Stimulated activated CD4-positive, alpha-beta T cell treated with anti-CD3 and anti-CD28 coated beads, Interleukin-1b, Interleukin-23, amount 100 ng/mL, for 1 hour (primary cell): ENCODE measurements around the gene SCTR.

ENCODE experiments used
- DNase-seq, 2 donors: peaks; one replicate each; pipeline ENCODE4 v3.0.0-alpha.2; 2020; ENCODE audit warnings: low read depth in 2 of 2

SCTR gene

GRCh38 chr2:119448427-119449141, 75.7 kb downstream of the SCTR start:
- DNase-seq: no peak

GRCh38 chr2:119446037-119446436, 78.2 kb downstream of the SCTR start:
- no peak for DNase-seq

DNA sequence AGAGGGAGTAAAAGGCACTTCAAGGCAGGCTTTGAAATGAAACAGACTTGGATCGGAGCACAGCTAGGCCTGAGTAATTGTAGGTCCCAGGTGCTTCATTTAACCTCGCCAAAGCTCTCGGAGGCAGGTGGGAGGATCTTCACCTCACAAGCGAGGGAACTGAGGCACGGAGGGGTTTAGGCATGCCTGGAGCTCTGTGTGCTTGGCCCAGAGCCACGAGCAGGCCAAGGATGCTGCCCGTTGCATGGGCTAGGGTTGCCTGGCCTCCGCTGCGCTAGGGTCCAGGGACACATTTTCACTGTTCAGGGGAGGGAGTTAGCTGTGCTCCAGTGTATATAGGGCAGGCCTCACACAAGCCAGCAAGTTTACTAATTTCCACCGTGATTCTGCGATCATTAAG, 81.4 kb downstream of the SCTR start:
- no peak for DNase-seq

DNA sequence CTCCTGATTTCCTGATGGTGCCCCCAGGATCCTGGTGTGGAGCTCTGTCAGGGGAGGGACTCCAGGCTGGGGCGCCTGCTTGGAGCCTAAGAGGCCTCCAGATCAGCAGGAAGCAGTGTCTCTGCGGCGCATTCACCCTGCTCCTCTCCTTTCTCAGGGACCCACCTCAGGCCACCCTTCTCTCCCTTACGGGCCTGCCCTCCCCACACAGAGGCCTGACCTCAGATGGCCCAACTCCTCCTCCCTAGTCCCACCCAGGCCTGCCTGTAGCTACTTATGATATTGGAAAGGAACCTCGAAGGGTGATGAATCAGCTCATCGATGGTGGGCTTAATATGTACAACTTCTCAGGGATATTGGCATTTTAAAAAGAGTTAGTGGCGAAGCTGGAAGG, 82.1 kb downstream of the SCTR start:
- no peak for DNase-seq

GRCh38 chr2:119441376-119442225, 82.7 kb downstream of the SCTR start:
- DNase-seq: no peak

DNA sequence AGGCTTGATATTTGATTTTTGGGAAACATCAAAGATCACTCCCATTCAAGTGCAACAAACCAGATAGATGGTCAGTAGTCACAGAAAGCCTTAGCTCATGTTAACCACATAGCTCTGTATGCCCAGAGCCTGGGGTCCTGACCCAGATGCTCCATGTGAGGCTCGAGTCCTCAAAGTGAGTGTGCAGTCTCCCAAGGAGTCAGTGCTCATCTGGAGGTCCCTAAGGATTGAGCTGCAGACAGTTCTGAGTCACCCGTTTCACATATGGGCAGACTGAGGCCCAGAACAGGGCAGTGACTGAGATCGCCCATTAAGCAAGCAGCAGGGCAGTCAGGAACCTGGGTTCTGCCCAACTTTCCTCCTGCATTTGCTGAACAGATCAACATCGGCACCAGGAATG, 83.4 kb downstream of the SCTR start:
- no peak for DNase-seq

GRCh38 chr2:119440501-119440870, 83.8 kb downstream of the SCTR start:
- no peak for DNase-seq

DNA sequence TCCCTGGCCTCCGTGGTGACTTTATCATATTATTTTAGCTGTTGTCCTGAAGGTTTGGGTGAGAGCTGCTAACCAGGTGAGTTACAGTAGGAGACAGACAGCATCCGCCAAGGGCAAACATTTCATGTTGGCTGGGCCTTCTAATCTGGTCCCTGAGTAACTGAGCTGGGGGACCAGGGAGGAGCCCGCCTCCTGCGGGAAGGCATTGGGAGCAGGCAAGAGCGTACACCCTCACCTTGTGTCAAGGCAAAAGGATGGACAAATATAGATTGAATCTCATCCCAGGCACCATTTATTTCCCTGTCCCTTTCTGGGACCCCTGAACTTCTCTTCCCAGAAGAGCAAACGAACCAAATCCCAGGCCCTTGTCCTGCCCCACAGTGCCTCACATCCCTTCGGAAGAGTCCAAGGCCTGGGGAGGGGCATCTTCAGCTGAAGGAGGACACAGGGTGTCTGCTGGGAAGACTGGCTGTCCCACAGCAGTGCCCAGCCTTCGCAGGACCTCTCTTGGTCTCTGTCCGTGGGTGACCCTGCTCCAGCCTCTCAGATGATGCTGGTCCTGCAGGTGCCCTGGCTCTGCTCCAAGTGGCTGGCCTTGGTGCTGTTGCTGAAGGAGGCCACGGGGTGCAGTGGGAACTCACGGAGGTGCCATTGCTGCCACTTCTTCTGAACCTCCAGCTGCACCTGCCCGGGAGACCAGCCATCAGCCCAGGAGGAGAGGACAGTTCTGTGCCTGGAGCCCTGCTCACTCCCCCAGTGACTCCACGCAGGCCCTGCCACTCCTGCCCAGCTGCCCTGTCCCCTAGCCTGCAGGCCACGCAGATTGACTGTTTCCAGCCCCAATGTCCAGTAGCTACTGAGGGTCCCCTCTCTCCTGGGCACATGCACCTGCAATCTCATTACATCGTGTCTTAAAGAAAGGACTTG, 84.4 kb downstream of the SCTR start:
- DNase-seq: no peak

- DNase-seq: no peak
Measured at GRCh38 chr2:119438726-119439284, 85.5 kb downstream of the SCTR start.

DNA sequence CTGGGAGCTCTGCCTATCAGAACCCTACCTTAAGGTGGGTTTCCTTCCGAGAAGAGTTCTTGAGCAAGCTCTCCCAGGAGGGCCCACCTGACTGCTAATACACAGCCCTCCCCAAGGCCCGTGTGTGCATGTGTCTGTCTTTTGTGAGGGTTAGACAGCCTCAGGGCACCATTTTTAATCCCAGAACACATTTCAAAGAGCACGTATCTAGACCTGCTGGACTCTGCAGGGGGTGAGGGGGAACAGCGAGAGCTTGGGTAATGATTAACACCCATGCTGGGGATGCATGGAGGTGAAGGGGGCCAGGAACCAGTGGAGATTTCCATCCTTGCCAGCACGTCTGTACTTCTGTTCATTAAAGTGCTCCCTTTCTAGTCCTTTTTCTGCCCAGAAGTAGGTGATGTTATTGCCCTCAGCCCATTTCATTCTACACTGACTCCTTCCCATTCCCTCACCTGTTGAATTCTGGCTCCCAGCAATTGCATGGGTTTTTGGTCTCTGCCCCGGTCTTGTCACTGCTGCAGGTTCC, 86.1 kb downstream of the SCTR start:
- DNase-seq: no peak

DNA sequence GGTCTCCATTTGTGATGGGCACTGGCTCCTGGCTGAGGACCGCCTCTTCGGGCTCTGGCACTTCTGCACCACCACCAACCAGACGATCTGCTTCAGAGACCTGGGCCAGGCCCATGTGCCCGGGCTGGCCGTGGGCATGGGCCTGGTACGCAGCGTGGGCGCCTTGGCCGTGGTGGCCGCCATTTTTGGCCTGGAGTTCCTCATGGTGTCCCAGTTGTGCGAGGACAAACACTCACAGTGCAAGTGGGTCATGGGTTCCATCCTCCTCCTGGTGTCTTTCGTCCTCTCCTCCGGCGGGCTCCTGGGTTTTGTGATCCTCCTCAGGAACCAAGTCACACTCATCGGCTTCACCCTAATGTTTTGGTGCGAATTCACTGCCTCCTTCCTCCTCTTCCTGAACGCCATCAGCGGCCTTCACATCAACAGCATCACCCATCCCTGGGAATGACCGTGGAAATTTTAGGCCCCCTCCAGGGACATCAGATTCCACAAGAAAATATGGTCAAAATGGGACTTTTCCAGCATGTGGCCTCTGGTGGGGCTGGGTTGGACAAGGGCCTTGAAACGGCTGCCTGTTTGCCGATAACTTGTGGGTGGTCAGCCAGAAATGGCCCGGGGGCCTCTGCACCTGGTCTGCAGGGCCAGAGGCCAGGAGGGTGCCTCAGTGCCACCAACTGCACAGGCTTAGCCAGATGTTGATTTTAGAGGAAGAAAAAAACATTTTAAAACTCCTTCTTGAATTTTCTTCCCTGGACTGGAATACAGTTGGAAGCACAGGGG, 87.1 kb downstream of the SCTR start:
- no peak for DNase-seq

- no peak for DNase-seq
Measured at GRCh38 chr2:119435953-119436297, 88.4 kb downstream of the SCTR start.

DNA sequence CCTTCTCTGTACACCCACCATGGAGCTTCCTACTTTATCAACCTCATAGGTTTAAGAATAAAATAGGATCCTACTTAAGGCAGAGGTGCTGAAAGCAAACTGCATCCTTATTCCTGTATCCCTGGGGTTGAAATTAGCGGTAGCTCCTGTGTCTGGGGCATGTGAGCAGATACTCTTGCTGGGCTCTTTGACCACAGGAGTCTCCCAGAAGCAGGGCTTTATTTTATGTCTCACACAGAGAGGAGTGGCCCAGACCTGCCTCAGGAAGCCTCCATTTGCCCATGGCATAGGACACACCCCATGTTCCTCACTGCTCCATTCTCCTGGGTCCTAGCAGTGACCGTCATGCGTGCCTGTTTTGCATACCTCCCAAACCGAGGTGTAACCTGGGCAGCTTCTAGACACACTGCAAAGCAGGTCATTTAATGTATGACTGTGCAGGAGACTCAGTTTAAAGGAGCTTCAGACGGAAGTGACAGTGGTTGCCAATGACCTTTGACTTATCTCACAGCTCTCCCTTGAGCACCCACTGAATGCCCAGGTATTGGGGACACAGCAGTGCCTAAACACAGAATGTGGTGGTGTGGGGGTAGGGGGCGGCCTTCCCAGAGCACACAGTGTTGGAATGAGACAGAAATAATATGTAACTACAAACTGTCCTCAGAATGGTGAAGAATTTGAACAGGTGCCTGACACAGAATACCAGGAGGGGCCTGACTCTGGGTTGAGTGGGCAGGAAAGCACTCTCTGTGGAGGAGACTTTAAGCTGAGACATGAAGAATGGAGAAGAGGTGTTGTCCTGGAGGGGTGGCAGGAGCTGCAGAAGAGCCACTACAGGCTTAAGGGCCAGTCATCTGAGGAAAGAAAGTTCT, 89.0 kb downstream of the SCTR start:
- no peak for DNase-seq

GRCh38 chr2:119434664-119435063, 89.6 kb downstream of the SCTR start:
- no peak for DNase-seq

GRCh38 chr2:119433636-119434327, 90.5 kb downstream of the SCTR start:
- DNase-seq: no peak

DNA sequence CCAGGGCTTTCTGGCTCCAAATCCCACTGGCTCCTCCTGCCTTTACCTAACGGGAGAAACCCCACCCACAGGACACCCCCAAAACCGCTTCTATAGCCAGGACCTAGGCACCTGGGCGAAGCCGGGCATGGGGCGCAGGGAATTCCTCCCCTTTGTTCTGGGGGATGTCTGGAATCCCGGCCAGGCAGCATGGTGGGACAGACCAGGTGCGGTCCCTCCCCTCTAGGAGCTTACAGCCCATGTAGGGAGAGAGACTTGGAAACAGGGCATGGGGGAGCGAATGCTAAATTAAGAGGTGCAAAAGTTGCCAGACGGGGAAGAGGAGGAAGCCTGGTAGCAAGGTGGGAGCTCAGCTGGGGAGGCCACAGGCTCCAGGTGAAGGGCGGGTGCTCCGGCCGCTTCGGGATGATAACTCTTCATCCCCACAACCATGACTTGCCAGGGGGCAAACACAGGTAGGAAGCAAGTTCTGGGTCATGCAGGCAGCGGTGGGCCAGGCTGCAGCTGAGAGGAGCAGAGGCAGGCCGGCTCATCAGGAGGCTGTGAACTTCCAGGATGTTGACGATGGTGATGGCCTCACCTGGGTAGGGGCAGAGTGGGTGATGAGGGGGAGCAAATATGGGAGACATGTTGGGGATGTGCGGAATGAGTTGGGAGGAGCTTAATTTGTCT, 91.3 kb downstream of the SCTR start:
- no peak for DNase-seq

DNA sequence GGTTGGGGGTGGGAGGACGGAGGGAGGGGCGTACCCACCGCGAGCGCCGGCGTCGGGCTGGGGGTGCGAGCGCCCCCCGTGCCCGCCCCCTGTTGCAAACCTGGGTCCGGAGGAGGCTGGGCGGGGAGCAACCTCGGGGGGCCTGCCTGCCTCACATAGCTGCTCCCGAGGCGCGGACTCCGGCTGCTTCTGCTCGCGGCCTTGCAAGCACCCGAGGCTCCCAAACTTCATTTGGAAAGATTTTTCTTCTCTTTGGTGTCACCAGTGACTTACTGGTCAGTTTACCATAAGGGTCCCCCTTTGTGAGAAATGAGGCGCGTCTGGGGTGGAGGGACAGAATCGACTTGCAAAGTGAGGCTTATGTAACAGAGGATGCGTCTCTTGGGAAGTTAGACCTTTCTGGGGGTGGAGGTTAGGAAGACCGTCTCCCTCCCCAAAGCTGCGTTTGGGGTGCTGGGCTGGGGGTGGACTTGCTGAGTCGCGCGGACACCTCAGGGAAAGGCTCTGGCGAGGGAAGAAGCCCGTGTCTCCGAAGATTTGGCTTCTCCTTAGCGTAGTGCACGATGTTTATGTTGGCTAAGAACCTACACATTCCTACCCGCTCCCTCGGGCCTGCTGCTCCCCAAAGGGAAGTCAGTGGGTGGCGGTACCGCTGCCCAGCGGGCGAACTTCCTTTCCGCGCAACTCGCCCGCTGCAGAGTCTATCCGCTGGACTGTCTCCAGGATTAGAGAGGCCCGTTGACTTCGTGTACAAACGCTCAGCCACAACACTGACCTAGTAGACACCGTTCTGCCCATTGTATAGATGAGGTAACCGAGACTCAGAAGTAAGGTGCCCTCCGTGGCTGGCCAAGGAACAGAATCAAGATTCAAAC, 92.1 kb downstream of the SCTR start:
- no peak for DNase-seq
